BE2C (cell line): ENCODE measurements around the gene PSME1.

Experiments
- DNase-seq: peaks from one replicate; pipeline ENCODE4 v3.0.0-alpha.2; 2020
- H3K27me3 ChIP-seq: fragments of 250-450 bp; sonication (Bioruptor Pico); 2 replicates; pipeline ENCODE4 v1.5.1; 2020; ENCODE audit warnings: mild to moderate bottlenecking
- H3K36me3 ChIP-seq: fragments of 250-450 bp; sonication (Bioruptor Pico); 2 replicates; pipeline ENCODE4 v1.5.1; 2020; ENCODE audit warnings: mild to moderate bottlenecking
- H3K4me1 ChIP-seq: fragments of 250-450 bp; sonication (Bioruptor Pico); 2 replicates; pipeline ENCODE4 v1.5.1; 2020
- H3K4me3 ChIP-seq: 2 replicates; pipeline ENCODE4 v1.5.1; 2011; ENCODE audit warnings: low read depth, low read length
- H3K9me3 ChIP-seq: fragments of 250-450 bp; sonication (Bioruptor Pico); 2 replicates; pipeline ENCODE4 v1.5.1; 2020
- TF ChIP-seq, protein P1 (sequence below): IDR thresholded peaks from 2 replicates; pipeline ENCODE4 v1.5.1; 2012; ENCODE audit warnings: mild to moderate bottlenecking, low read depth, low read length

The PSME1 gene

DNA sequence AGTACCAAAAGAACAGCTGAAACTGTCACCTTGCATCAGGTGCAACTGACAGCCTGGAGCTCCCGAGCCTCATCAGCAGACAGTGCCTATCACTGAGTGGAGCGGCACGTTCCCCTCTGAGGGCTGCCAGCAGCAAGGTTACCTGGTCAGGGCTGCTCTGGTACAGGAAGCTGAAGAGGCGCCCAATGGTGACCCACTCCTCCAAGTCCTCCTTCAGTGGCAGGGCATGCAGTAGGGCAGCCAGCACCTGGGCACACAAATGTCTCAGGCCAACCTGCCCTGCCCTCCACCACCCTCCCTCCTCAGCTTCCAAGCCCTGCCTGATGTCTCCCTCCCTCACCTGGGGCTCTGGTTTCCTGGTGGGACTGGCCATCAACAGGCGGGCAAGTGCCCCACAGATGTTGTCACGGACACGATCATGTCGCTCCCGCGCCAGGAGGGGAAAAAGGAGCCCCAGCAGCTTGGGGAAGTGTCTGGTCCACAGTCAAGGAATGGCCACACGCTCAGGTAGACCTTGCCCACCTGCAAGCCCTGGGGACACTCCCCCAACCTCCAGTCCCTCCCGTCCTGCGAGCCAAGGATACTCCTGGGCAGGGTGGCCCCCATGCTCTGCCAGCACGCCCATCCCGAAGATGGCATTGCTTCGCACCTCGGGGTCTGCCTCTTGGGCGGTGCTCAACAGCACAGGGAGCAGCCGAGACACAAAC is 45.5 kb downstream of the PSME1 start:
- TF ChIP-seq, protein P1, sequence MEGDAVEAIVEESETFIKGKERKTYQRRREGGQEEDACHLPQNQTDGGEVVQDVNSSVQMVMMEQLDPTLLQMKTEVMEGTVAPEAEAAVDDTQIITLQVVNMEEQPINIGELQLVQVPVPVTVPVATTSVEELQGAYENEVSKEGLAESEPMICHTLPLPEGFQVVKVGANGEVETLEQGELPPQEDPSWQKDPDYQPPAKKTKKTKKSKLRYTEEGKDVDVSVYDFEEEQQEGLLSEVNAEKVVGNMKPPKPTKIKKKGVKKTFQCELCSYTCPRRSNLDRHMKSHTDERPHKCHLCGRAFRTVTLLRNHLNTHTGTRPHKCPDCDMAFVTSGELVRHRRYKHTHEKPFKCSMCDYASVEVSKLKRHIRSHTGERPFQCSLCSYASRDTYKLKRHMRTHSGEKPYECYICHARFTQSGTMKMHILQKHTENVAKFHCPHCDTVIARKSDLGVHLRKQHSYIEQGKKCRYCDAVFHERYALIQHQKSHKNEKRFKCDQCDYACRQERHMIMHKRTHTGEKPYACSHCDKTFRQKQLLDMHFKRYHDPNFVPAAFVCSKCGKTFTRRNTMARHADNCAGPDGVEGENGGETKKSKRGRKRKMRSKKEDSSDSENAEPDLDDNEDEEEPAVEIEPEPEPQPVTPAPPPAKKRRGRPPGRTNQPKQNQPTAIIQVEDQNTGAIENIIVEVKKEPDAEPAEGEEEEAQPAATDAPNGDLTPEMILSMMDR = no peak
- DNase-seq = no peak
- H3K27me3 ChIP-seq = no peaks in the 10 kb centered on the region
- peaks cover 85% of the 10 kb centered on the region for H3K36me3 ChIP-seq
- H3K9me3 ChIP-seq = no peaks in the 10 kb centered on the region
- H3K4me1 ChIP-seq = no peaks in the 10 kb centered on the region
- H3K4me3 ChIP-seq = no peak overlapping the region

GRCh38 chr14:24182110-24182882 is 46.3 kb downstream of the PSME1 start:
- TF ChIP-seq, protein P1 = no peak
- no peak for DNase-seq
- Histone ChIP-seq H3K27me3 (no peaks in the 10 kb centered on the region), H3K4me3 (no peak overlapping the region), H3K36me3 (peaks cover 89% of the 10 kb centered on the region), H3K4me1 (no peaks in the 10 kb centered on the region), H3K9me3 (no peaks in the 10 kb centered on the region)

DNA sequence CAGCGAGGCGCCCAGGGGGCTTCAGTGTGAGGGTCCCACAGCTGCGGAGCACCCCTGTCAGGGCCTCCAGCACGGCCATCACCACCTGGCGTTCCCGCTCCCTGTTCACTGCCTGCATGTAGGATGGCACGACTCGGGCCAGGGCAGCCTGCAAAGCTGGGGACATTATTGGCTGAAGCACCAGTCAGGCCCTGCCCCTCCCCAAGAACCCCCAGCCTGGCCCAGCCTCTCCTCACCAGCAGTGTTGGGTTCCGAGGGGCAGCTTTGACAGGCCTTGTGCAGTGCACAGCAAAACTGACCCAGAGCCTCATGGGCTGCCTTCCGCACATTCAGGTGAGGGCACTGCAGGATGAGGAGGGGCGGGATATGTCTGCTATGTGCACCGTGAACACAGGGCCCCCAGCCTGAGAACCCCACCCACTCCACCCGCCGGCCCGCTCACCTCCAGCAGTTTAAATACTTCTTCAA is 47.1 kb downstream of the PSME1 start:
- DNase-seq = no peak
- Histone ChIP-seq H3K4me3 (no peak overlapping the region), H3K4me1 (no peaks in the 10 kb centered on the region), H3K9me3 (no peaks in the 10 kb centered on the region), H3K27me3 (no peaks in the 10 kb centered on the region), H3K36me3 (peaks cover 90% of the 10 kb centered on the region)
- TF ChIP-seq, protein P1 = no peak

- H3K27me3 ChIP-seq = no peaks in the 10 kb centered on the region
- no peaks in the 10 kb centered on the region for H3K4me1 ChIP-seq
- H3K9me3 ChIP-seq = no peaks in the 10 kb centered on the region
- no peak for DNase-seq
- TF ChIP-seq, protein P1 = no peak
- no peak overlapping the region for H3K4me3 ChIP-seq
- H3K36me3 ChIP-seq = peaks cover 78% of the 10 kb centered on the region
These were observed 48.3 kb downstream of the PSME1 start for GRCh38 chr14:24184104-24184970.

DNA sequence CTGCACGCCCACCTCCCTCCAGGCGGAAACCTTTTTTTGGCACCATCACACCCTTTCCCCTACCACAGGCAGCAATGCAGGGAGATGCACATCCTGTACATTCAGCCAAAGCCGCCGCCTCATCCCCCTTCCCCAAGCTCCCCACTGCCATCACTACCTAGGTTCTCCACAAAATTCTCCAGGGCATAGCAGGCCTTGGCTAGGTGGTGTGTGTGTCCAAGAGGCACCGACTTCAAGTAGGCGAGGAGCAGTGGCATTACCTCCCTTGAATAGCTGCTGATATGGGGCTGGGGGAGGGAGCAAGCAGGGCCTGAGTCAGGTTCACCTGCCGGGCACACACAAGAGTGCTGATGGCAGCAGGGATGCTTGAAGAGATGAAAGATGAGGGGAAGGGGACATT is 49.0 kb downstream of the PSME1 start:
- TF ChIP-seq, protein P1 = no peak
- DNase-seq = no peak
- Histone ChIP-seq H3K4me3 (no peak overlapping the region), H3K36me3 (peaks cover 72% of the 10 kb centered on the region), H3K4me1 (no peaks in the 10 kb centered on the region), H3K27me3 (no peaks in the 10 kb centered on the region), H3K9me3 (no peaks in the 10 kb centered on the region)
